ENCODE results near the gene DEGS1. TPM values are rescaled to one million over a fixed set of nuclear protein-coding genes. Genes with fewer than 3 reads are reported as not detected.
A peak's percentile ranks its signal among the peaks of the same experiment; 100 is the strongest.

The DEGS1 gene
- polyA plus RNA-seq, 4 donors, result 15.7 to 34.0 (median 24.8) TPM

DNA sequence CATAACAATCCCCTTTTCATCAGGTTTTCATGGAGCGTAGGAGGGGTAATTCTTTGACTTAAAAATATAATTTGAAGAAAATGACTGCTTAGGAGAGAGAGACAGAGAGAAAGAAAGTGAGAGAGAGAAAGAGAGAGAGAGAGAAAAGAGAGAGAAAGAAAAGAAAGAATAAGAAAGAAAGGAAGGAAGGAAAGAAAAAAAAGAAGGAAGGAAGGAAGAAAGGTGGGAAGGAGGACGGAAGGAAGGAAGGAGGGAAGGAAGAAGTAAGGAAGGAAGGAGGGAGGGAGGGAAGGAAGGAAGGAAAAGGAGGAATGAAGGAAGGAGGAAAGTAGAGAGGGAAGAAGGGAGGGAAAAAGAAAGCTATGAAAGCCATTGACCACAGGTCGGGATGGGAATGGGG is 10.8 kb upstream of the DEGS1 start:
- Histone ChIP-seq H3K4me1 (ENCODE audit: control insufficient read depth in 3 of 3, insufficient read depth in 2 of 3, low read depth in 1 of 3, low read length in 2 of 3) (peaks cover 0 to 7% (median 6%) of the 10 kb centered on the region in 3 donors), H3K4me3 (ENCODE audit: low read depth in 1 of 3, low read length in 3 of 3) (no peak overlapping the region), H3K36me3 (ENCODE audit: control insufficient read depth in 3 of 3, insufficient read depth in 2 of 3, low read depth in 1 of 3, low read length in 3 of 3) (no peaks in the 10 kb centered on the region), H3K27me3 (ENCODE audit: control insufficient read depth in 3 of 3, insufficient read depth in 3 of 3, low read length in 3 of 3) (no peaks in the 10 kb centered on the region), H3K9me3 (ENCODE audit: control insufficient read depth in 2 of 2, insufficient read depth in 1 of 2, low read depth in 1 of 2, low read length in 1 of 2) (no peaks in the 10 kb centered on the region), H3K27ac (ENCODE audit: low read depth in 1 of 3, low read length in 2 of 3) (no peak overlapping the region)
- FAIRE-seq, result no peak
- DNase-seq, result no peak
- 83 to 87% (median 84%) methylated on average over 3 of the region's 3 CpGs for WGBS, 3 donors

DNA sequence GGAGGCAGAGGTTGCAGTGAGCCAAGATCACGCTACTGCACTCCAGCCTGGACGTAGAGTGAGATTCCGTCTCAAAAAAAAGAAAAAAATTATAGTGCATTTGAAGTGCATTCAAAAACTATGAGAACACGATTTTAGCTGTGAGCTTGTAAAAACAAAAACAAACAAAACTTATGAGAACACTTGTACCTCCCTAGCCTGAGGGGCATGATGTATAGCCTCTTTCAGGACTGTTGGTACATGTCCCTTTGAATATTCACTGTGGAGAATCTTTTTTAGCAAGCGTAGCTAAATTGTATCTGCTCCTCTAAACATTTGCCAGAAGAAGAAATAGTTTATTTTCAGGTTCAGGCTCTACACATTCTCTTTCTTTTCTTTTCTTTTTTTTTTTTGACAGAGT is 9.5 kb upstream of the DEGS1 start:
- no peaks in the 10 kb centered on the region for H3K9me3 ChIP-seq (ENCODE audit: control insufficient read depth in 2 of 2, insufficient read depth in 1 of 2, low read depth in 1 of 2, low read length in 1 of 2)
- H3K27ac ChIP-seq (ENCODE audit: low read depth in 1 of 3, low read length in 2 of 3), result no peak overlapping the region
- no peak overlapping the region for H3K4me3 ChIP-seq (ENCODE audit: low read depth in 1 of 3, low read length in 3 of 3)
- no peaks in the 10 kb centered on the region for H3K36me3 ChIP-seq (ENCODE audit: control insufficient read depth in 3 of 3, insufficient read depth in 2 of 3, low read depth in 1 of 3, low read length in 3 of 3)
- DNase-seq, result no peak
- WGBS, 3 donors, result 83 to 92% (median 89%) methylated on average over 5 of the region's 5 CpGs
- FAIRE-seq, result no peak
- H3K27me3 ChIP-seq (ENCODE audit: control insufficient read depth in 3 of 3, insufficient read depth in 3 of 3, low read length in 3 of 3), result no peaks in the 10 kb centered on the region
- peaks cover 0 to 7% (median 6%) of the 10 kb centered on the region in 3 donors for H3K4me1 ChIP-seq (ENCODE audit: control insufficient read depth in 3 of 3, insufficient read depth in 2 of 3, low read depth in 1 of 3, low read length in 2 of 3)

DNA sequence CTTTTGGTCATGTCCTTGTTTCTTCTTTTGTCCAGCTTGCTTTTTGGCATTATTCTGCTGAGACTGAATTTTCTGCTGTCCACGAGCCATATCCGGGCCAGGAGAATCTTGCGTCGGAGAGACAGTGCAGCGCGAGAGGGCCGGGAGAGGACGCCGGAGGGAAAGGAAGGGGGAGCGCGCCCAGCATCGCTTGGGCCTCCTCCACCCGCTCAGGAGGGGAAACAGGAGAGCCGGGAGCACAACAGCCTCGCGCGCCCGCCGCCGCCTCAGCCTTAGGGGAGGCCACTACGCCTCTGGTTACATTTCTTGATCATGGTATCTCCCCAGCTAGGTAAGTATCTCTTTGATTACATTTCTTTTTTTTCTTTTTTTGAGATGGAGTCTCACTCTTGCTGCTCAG is 7.4 kb upstream of the DEGS1 start:
- no peaks in the 10 kb centered on the region for H3K4me1 ChIP-seq (ENCODE audit: control insufficient read depth in 3 of 3, insufficient read depth in 2 of 3, low read depth in 1 of 3, low read length in 2 of 3)
- no peaks in the 10 kb centered on the region for H3K36me3 ChIP-seq (ENCODE audit: control insufficient read depth in 3 of 3, insufficient read depth in 2 of 3, low read depth in 1 of 3, low read length in 3 of 3)
- no peaks in the 10 kb centered on the region for H3K27me3 ChIP-seq (ENCODE audit: control insufficient read depth in 3 of 3, insufficient read depth in 3 of 3, low read length in 3 of 3)
- H3K4me3 ChIP-seq (ENCODE audit: low read depth in 1 of 3, low read length in 3 of 3), result no peak overlapping the region
- H3K27ac ChIP-seq (ENCODE audit: low read depth in 1 of 3, low read length in 2 of 3), result no peak overlapping the region
- no peaks in the 10 kb centered on the region for H3K9me3 ChIP-seq (ENCODE audit: control insufficient read depth in 2 of 2, insufficient read depth in 1 of 2, low read depth in 1 of 2, low read length in 1 of 2)
- 31 to 75% (median 71%) methylated on average over 20 to 21 of the region's 21 CpGs for WGBS, 3 donors
- DNase-seq (peak in 1 of 2 donors; percentile 17), FAIRE-seq (no peak)

DNA sequence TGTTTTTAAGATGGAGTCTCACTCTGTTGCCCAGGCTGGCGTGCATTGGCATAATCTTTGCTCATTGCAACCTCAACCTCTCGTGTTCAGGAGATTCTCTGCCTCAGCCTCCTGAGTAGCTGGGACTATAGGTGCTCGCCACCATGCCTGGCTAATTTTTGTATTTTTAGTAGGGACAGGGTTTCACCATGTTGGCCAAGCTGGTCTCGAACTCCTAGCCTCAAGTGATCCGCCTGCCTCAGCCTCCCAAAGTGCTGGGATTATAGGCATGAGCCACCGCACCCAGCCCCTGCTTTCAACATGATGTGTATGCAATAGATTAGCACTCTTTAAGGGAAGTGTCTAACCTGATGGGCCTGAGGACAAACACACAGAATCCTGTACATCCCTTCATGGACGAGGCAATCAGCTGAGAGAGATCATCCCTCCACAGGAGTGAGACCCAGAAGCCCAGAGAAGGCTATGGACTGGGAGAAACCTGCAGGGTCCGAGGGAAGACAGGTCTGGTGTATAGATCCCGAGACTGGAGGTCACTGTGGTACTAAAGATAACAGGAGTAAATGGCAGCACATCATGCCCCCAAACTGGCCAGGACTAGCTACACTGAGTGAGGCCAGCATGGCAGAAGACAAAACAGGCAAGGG is 5.6 kb upstream of the DEGS1 start:
- Histone ChIP-seq H3K4me3 (ENCODE audit: low read depth in 1 of 3, low read length in 3 of 3) (no peak overlapping the region), H3K27ac (ENCODE audit: low read depth in 1 of 3, low read length in 2 of 3) (no peak overlapping the region), H3K27me3 (ENCODE audit: control insufficient read depth in 3 of 3, insufficient read depth in 3 of 3, low read length in 3 of 3) (no peaks in the 10 kb centered on the region), H3K9me3 (ENCODE audit: control insufficient read depth in 2 of 2, insufficient read depth in 1 of 2, low read depth in 1 of 2, low read length in 1 of 2) (no peaks in the 10 kb centered on the region), H3K4me1 (ENCODE audit: control insufficient read depth in 3 of 3, insufficient read depth in 2 of 3, low read depth in 1 of 3, low read length in 2 of 3) (peaks cover 0 to 5% (median 0%) of the 10 kb centered on the region in 3 donors), H3K36me3 (ENCODE audit: control insufficient read depth in 3 of 3, insufficient read depth in 2 of 3, low read depth in 1 of 3, low read length in 3 of 3) (no peaks in the 10 kb centered on the region)
- FAIRE-seq, result no peak
- 95% methylated on average over 9 of the region's 9 CpGs for WGBS, 3 donors
- DNase-seq, result no peak

DNA sequence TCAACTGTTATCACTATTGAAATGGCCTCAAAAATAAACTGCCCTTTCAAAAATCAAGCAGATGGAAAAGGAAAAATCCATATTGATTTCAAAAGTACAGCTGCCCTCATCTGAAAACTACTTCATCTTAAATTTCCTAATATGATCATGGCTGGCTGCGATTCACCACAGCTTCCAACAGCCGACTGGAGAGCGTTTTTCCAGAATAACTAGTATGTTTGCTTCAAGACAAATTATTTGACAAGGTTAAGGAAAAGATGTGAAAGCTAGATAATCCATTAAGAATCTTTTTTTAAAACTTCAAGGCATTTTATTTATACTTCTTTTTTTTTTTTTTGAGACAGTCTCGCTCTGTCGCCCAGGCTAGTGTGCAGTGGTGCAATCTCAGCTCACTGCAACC is 4.1 kb upstream of the DEGS1 start:
- no peaks in the 10 kb centered on the region for H3K36me3 ChIP-seq (ENCODE audit: control insufficient read depth in 3 of 3, insufficient read depth in 2 of 3, low read depth in 1 of 3, low read length in 3 of 3)
- DNase-seq (no peak), FAIRE-seq (no peak)
- WGBS, 3 donors, result 88 to 93% (median 90%) methylated on average over 5 of the region's 5 CpGs
- no peak overlapping the region for H3K27ac ChIP-seq (ENCODE audit: low read depth in 1 of 3, low read length in 2 of 3)
- H3K4me1 ChIP-seq (ENCODE audit: control insufficient read depth in 3 of 3, insufficient read depth in 2 of 3, low read depth in 1 of 3, low read length in 2 of 3), result peaks cover 0 to 6% (median 0%) of the 10 kb centered on the region in 3 donors
- no peak overlapping the region for H3K4me3 ChIP-seq (ENCODE audit: low read depth in 1 of 3, low read length in 3 of 3)
- no peaks in the 10 kb centered on the region for H3K9me3 ChIP-seq (ENCODE audit: control insufficient read depth in 2 of 2, insufficient read depth in 1 of 2, low read depth in 1 of 2, low read length in 1 of 2)
- no peaks in the 10 kb centered on the region for H3K27me3 ChIP-seq (ENCODE audit: control insufficient read depth in 3 of 3, insufficient read depth in 3 of 3, low read length in 3 of 3)

DNA sequence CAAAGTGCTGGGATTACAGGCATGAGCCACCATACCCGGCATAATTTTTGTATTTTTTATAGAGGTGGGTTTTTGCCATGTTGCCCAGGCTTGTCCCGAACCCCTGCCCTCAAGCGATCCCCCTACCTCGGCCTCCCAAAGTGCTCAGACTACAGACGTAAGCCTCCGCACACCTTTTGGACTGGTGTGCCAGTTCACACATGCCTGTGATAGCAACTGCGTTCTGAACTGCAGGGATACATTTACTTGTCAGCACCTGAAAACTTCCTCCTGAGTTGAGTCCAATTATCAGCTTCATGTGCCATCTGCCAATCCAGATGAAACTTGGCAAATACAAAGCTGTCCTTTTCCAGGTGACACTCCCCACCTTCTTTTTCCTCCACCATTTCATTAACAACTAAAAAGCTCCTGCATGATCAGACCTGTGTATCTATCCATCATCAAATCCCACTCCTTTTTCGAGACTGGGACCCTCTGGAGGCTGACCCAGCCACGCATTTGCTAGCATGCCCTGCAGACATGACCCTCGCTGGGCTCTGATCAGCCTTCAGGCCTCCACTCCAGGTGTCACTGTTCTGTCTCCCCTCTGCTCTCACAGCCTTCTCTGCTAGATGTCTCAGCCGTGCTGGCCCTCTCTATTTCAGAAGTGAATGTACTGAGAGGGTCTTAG is 2.1 kb upstream of the DEGS1 start:
- H3K4me3 ChIP-seq (ENCODE audit: low read depth in 1 of 3, low read length in 3 of 3), result no peak overlapping the region
- 92 to 94% (median 93%) methylated on average over 11 of the region's 11 CpGs for WGBS, 3 donors

DNA sequence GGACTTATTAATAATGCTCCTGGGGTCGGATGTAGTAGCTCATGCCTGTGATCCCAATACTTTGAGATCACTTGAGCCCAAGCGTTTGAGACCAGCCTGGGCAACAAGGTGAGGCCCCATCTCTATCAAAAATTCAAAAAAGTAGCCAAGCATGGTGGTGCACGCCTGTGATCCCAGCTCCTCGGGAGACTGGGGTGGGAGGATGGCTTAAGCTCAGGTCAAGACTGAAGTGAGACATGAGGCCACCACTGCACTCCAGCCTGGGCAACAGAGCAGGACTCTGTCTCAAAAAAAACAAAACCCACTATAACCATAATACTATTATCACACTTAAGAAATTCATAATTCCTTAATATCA is 1.6 kb upstream of the DEGS1 start:
- no peak overlapping the region for H3K4me3 ChIP-seq (ENCODE audit: low read depth in 1 of 3, low read length in 3 of 3)
- WGBS, 3 donors, result 84 to 95% (median 94%) methylated on average over 4 of the region's 4 CpGs
- FAIRE-seq (no peak), DNase-seq (no peak)
- peaks cover 0 to 14% (median 3%) of the 10 kb centered on the region in 3 donors for H3K4me1 ChIP-seq (ENCODE audit: control insufficient read depth in 3 of 3, insufficient read depth in 2 of 3, low read depth in 1 of 3, low read length in 2 of 3)
- peaks cover 0 to 9% (median 0%) of the 10 kb centered on the region in 3 donors for H3K36me3 ChIP-seq (ENCODE audit: control insufficient read depth in 3 of 3, insufficient read depth in 2 of 3, low read depth in 1 of 3, low read length in 3 of 3)
- peak overlapping the region in 1 of 3 donors; percentile 45 for H3K27ac ChIP-seq (ENCODE audit: low read depth in 1 of 3, low read length in 2 of 3)
- no peaks in the 10 kb centered on the region for H3K27me3 ChIP-seq (ENCODE audit: control insufficient read depth in 3 of 3, insufficient read depth in 3 of 3, low read length in 3 of 3)
- no peaks in the 10 kb centered on the region for H3K9me3 ChIP-seq (ENCODE audit: control insufficient read depth in 2 of 2, insufficient read depth in 1 of 2, low read depth in 1 of 2, low read length in 1 of 2)

More for the DNA sequence above, 2.1 kb upstream of the DEGS1 start:
- Histone ChIP-seq H3K27me3 (ENCODE audit: control insufficient read depth in 3 of 3, insufficient read depth in 3 of 3, low read length in 3 of 3) (no peaks in the 10 kb centered on the region), H3K36me3 (ENCODE audit: control insufficient read depth in 3 of 3, insufficient read depth in 2 of 3, low read depth in 1 of 3, low read length in 3 of 3) (peaks cover 0 to 8% (median 0%) of the 10 kb centered on the region in 3 donors), H3K9me3 (ENCODE audit: control insufficient read depth in 2 of 2, insufficient read depth in 1 of 2, low read depth in 1 of 2, low read length in 1 of 2) (no peaks in the 10 kb centered on the region), H3K4me1 (ENCODE audit: control insufficient read depth in 3 of 3, insufficient read depth in 2 of 3, low read depth in 1 of 3, low read length in 2 of 3) (peaks cover 0 to 14% (median 3%) of the 10 kb centered on the region in 3 donors), H3K27ac (ENCODE audit: low read depth in 1 of 3, low read length in 2 of 3) (no peak overlapping the region)
- DNase-seq (no peak), FAIRE-seq (no peak)

DNA sequence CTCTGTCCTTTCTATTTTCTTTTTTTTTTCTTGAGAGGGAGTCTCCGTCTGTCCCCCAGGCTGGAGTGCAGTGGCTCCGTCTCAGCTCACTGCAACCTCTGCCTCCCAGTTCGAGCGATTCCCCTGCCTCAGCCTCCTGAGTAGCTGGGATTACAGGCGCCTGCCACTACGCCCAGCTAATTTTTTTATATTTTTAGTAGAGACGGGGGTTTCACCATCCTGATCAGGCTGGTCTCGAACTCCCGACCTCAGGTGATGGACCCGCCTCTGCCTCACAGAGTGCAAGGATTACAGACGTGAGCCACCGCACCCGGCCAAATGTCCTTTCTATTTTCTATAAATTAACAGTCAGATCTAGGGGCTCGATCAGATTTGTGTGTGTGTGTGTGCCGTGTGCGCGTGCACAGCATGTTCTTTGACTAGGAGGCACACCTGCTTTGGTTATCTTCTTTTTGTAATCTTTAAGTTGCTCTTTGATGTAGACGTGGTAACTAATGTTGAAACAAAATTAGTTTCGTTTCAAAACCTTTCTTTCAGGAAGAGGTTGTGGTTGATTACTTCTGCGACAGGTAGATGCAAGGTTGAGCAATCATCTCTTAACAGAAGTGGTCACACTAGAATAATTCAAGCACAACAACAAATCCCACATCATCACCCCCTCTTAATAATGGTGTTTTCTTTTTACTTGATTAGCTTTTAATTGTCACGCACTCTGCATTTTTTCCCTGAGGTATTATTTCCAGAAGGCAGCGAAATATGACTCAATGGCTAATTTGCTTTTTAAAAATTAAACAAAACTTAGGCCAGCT is 779 bp upstream of the DEGS1 start:
- peaks cover 0 to 14% (median 3%) of the 10 kb centered on the region in 3 donors for H3K4me1 ChIP-seq (ENCODE audit: control insufficient read depth in 3 of 3, insufficient read depth in 2 of 3, low read depth in 1 of 3, low read length in 2 of 3)
- peak overlapping the region; percentile 75 to 93 (median 88) for H3K4me3 ChIP-seq (ENCODE audit: low read depth in 1 of 3, low read length in 3 of 3)
- WGBS, 3 donors, result 8 to 39% (median 17%) methylated on average over 22 of the region's 22 CpGs
- DNase-seq (peak; percentile 75 to 85), FAIRE-seq (no peak)
- H3K27me3 ChIP-seq (ENCODE audit: control insufficient read depth in 3 of 3, insufficient read depth in 3 of 3, low read length in 3 of 3), result no peaks in the 10 kb centered on the region
- H3K36me3 ChIP-seq (ENCODE audit: control insufficient read depth in 3 of 3, insufficient read depth in 2 of 3, low read depth in 1 of 3, low read length in 3 of 3), result peaks cover 0 to 12% (median 0%) of the 10 kb centered on the region in 3 donors
- H3K27ac ChIP-seq (ENCODE audit: low read depth in 1 of 3, low read length in 2 of 3), result peak overlapping the region; percentile 94 to 100 (median 98)
- no peaks in the 10 kb centered on the region for H3K9me3 ChIP-seq (ENCODE audit: control insufficient read depth in 2 of 2, insufficient read depth in 1 of 2, low read depth in 1 of 2, low read length in 1 of 2)

All from small intestine (tissue), 7 donors.